ENCODE data around the gene CTU1.

DNA sequence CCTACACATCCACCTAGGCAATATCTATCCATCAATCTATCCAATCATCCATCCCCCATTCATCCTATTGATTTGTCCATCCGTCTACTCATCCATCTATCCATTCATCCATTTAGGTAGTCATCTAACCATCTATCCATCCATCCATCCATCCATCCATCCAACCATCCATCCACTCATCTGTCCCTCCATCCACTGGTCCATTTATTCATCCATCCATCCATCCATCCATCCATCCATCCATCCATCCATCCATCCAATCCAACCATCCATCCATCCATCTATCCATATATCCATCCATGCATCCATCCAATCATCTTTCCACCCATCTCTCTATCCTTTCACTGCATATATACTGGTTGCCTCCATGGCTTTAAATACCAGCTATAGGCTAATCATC is 47.2 kb downstream of the CTU1 start:
- no peak for TF ChIP-seq POLR2A (IDR thresholded peaks at IDR 0.05)
- TF ChIP-seq, protein P1, sequence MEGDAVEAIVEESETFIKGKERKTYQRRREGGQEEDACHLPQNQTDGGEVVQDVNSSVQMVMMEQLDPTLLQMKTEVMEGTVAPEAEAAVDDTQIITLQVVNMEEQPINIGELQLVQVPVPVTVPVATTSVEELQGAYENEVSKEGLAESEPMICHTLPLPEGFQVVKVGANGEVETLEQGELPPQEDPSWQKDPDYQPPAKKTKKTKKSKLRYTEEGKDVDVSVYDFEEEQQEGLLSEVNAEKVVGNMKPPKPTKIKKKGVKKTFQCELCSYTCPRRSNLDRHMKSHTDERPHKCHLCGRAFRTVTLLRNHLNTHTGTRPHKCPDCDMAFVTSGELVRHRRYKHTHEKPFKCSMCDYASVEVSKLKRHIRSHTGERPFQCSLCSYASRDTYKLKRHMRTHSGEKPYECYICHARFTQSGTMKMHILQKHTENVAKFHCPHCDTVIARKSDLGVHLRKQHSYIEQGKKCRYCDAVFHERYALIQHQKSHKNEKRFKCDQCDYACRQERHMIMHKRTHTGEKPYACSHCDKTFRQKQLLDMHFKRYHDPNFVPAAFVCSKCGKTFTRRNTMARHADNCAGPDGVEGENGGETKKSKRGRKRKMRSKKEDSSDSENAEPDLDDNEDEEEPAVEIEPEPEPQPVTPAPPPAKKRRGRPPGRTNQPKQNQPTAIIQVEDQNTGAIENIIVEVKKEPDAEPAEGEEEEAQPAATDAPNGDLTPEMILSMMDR (IDR thresholded peaks at IDR 0.05), result no peak
